Bronchial smooth muscle cell (primary cell): ENCODE data around the gene CFAP43. TPM values are rescaled to one million over a fixed set of nuclear protein-coding genes. Genes with fewer than 3 reads are reported as not detected.

ENCODE experiments used
- total RNA-seq: library from RNA; depleted of rRNA; stranded (reverse); fragments of >200 nt; gene quantifications from 2 replicates; pipeline ENCODE4 v1.2.1, GENCODE V29; 2014

CFAP43 gene
- 0.16 and 0.52 TPM in 2 replicates for total RNA-seq

GRCh38 chr10:104231784-104232612 lies at the start of gene CFAP43:
Gene CFAP43, minus strand, starts transcription at chr10:104232364. Its CDS starts 118 bp downstream, at chr10:104232246.

GRCh38 chr10:104268713-104269645 lies 36.8 kb upstream of the CFAP43 start, which contains the start of gene GSTO2:
Gene GSTO2, plus strand, starts transcription at chr10:104269184. Its CDS starts 5,732 bp downstream, at chr10:104274916.

GRCh38 chr10:104254493-104255310 lies 22.5 kb upstream of the CFAP43 start, which contains the start of gene GSTO1:
Gene GSTO1, plus strand, starts transcription at chr10:104254892. Its CDS starts 37 bp downstream, at chr10:104254929.

GRCh38 chr10:104121485-104122224 lies 110.5 kb downstream of the CFAP43 start, which contains the start of gene SFR1:
Gene SFR1, plus strand, starts transcription at chr10:104122171. Its CDS starts 13 bp downstream, at chr10:104122184.

DNA sequence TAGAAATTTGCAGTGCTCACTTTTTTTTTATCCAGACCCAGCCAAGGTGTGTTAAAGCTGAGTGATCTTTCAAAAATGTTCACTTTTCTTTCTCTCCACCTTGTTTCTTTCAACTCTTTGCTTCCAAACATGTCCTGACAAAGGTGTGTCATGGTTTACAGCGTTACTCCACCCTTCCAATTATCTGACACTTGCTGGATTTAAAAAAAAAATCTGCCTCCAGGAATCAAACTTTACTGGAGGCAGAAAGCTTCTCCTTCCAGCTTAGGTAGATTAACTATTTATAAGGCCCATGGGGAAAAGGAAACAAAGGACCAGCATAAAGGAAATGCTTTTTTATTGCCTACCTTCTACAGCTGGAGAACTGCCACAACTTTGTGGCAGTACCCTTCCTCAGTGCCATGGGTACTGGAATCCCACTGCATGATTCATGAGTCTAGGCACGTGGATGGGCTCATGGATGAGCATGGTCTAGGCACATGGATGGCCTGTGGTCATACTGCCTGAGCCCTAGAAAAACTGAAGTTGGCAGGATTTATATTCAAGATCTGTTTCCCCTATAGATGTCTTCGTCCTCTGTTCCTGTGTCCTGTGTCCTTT lies 146.3 kb downstream of the CFAP43 start, which contains the start of gene COL17A1:
Gene COL17A1, minus strand, starts transcription at position 80 of the 600 bp plus-strand sequence. CDS start 5,207 bp downstream, outside the sequence.

Other genes starting within 250 kb of the CFAP43 start
- 0.16 and 0.94 TPM in 2 replicates for gene COL17A1, start 146.5 kb downstream of the CFAP43 start, total RNA-seq
- gene SFR1, start 110.2 kb downstream of the CFAP43 start, total RNA-seq: 2.7 and 7.4 TPM in 2 replicates
- 131 and 228 TPM in 2 replicates for gene GSTO1, start 22.5 kb upstream of the CFAP43 start, total RNA-seq
- 1.7 and 2.4 TPM in 2 replicates for gene GSTO2, start 36.8 kb upstream of the CFAP43 start, total RNA-seq
- gene ITPRIP, start 106.1 kb upstream of the CFAP43 start, total RNA-seq: 7.3 and 8.7 TPM in 2 replicates
- gene CFAP58, start 121.5 kb upstream of the CFAP43 start, total RNA-seq: 0.69 and 1.3 TPM in 2 replicates